IPS-18c (cell line): Measurements from ENCODE around the gene CAVIN2.

Source experiments
- H3K4me3 ChIP-seq: 2 replicates; pipeline ENCODE4 v1.7.0; 2013; ENCODE audit warnings: low read depth, mild to moderate bottlenecking, low read length, moderate library complexity; ENCODE audit not compliant: insufficient read depth
- H3K9me3 ChIP-seq: one replicate; pipeline ENCODE4 v1.6.1; 2013; ENCODE audit warnings: mild to moderate bottlenecking, low read length, moderate library complexity; ENCODE audit not compliant: control insufficient read depth, insufficient read depth

The CAVIN2 gene

DNA sequence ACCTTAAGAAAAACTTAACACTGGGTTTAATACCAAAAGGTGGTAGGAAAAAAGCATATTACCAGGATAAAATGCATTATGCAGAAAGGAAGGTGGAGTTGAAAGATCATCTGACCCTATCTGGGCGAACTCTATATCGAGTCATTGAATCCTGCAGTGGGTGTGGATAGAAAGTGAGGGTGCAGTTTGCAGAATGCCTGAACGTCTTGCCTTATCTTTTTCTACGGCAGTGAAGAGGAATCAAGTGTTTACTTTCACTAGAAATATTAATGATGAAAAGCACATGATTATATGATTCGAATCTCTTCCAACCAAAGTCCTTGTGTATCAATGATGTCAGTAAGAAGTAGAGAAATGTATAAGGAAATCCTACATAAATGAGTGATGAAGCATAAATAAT, 4.3 kb upstream of the CAVIN2 start:
- no peak overlapping the region for H3K4me3 ChIP-seq
- H3K9me3 ChIP-seq, result no peaks in the 10 kb centered on the region

DNA sequence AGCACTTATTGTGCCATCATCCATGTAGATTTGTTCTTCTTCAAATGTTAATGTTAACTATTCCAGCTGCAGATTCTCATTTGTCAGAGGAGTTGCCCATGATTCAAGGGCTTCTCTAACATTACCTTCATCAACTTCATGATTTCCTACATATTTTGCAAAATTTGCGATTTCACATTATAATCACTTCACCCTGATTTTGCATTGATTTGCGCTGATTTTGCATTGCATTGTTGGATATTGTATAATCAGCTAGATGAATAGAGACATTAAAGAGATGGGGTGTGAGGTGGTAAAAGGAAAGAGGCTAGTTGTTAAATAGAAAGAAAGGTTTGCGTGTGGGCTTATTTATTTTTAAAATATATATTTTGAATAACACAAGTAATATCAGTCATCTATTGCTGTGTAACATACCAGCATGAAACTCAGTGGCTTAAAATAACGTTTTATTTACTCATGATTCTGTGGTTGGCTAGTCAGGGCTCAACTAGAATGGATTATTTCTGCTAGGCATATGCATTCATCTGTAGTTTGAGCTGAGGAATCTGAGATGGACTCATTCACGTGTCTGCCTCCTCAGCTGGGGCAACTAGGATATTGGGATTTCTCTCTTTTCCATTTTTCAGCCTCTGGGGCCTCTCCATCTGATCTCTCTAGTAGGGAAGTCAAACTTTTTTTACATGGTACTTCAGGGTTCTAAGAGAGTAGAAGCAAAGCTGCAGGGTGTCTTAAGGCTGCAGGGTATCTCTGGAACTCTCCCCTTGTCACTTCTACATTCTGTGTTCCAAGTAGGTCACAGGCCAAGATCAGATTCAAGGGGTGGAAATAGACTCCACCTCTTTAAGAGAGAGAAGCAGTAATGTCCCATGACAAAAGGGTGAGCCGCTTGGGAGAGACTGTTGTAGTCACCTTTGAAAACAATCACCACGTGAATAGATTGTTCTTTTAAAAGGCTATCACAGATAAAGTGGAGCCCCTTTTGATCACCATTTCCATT, 2.2 kb upstream of the CAVIN2 start:
- H3K4me3 ChIP-seq, result no peak overlapping the region
- H3K9me3 ChIP-seq, result no peaks in the 10 kb centered on the region

DNA sequence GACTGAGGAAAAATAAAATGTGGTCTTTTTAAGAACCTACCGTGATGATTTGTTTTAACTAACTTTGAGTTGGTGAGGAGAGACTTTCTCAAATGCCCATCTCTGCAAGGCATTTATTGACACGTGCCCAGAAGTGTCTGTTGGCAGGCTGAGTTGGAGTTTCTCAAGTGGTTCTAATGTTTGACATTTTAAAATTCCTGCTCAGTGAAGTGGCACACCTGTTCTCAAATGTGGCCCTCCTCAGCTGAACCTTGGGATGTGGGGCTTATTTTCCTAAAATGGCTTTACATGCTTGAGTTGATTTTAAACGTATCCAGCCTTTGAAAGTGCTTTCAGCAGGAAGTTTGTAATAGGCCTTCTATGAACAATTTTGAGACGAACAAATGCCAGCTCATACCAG, 876 bp upstream of the CAVIN2 start:
- Histone ChIP-seq H3K9me3 (no peaks in the 10 kb centered on the region), H3K4me3 (no peak overlapping the region)

DNA sequence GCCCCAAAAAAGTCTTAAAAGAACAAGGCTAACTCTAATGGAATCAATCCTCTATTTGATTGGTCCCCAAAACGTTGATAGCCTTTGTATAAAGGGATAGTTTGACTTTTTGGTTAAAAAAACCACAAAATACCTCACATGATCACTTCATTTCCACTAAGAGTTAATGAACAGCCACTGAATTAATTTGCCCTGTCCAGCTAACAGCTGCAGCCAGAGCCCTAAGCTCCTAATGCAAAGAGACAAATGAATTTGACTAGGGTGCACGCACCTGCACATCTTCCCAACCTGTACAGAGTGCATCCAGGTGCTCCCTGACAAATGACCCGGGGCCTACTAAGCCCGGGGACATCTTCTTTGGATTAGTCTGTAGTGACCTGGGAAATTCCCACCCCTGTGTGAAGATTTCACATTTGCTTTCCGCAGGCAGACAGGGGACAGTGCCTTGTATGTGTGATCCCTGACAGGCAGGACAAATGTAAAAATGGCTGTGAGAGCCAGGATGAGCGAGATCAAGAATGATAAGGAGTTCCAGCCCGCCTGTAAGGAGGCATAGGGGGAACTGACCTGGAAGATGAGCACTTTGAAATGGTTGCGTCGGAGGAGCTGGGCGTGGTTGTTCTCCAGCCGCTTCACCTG, 893 bp downstream of the CAVIN2 start:
- H3K4me3 ChIP-seq, result no peak overlapping the region

DNA sequence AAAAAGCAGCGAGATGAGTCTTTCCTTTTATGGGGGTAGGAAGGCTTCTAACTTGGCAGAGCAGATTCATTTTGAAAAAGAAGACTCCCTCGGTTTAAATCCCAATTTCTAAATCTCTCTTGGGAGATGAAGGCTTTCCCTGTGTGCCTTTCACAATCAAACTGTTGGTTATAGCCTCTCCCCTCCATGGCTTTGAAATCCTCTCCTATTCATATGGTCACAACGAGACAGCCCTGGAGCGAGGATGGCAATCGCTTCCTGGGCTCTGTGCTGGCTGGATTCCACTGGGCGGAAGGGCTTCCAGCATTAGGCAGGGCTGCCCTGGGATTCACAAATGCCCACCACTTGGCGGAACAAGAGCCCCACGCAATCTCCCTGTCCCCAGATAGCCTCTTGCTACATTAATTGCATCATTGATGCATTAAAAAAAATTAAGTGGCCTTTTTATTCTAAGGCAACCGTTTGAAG, 1.6 kb downstream of the CAVIN2 start:
- no peaks in the 10 kb centered on the region for H3K9me3 ChIP-seq
- no peak overlapping the region for H3K4me3 ChIP-seq

More for the DNA sequence above, 893 bp downstream of the CAVIN2 start:
- H3K9me3 ChIP-seq, result no peaks in the 10 kb centered on the region

DNA sequence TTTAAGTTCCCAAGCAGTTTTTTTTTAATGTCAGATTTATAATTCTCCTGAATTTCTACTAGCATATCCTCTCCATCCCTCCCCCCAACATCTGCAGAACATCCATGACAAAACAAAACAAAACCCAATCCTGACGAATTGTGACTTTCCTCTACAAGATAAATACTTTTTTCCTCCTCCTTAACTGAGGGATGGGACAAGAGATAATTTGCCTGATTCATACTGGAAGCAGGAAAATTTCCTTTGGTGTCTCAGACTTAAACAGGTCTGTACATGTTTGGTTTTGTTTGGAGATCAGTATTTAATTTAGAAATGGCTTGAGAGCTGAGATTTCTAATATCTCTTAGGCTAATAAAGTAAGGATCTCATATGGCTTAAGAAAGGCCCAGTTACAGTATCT, 2.2 kb downstream of the CAVIN2 start:
- no peak overlapping the region for H3K4me3 ChIP-seq

DNA sequence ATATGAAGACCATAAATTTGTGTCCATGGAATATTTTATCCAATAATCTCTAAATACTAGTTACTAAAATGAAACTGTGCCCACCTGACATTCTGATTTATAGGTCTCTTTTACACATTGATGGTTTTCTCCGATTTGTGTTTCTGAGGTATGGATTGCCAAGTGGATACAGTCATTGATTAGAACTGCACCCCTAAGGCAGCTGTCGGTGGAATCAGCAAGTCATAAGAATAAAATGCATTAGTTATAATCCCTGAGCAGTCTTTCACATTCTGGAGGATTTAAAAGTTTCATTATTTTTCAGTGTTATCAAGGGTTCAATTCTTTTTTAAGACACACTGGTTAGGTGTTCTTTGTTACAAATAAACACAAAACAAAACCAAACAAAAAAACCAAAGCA, 6.0 kb downstream of the CAVIN2 start:
- no peak overlapping the region for H3K4me3 ChIP-seq
- no peaks in the 10 kb centered on the region for H3K9me3 ChIP-seq

More for the DNA sequence above, 2.2 kb downstream of the CAVIN2 start:
- no peaks in the 10 kb centered on the region for H3K9me3 ChIP-seq

DNA sequence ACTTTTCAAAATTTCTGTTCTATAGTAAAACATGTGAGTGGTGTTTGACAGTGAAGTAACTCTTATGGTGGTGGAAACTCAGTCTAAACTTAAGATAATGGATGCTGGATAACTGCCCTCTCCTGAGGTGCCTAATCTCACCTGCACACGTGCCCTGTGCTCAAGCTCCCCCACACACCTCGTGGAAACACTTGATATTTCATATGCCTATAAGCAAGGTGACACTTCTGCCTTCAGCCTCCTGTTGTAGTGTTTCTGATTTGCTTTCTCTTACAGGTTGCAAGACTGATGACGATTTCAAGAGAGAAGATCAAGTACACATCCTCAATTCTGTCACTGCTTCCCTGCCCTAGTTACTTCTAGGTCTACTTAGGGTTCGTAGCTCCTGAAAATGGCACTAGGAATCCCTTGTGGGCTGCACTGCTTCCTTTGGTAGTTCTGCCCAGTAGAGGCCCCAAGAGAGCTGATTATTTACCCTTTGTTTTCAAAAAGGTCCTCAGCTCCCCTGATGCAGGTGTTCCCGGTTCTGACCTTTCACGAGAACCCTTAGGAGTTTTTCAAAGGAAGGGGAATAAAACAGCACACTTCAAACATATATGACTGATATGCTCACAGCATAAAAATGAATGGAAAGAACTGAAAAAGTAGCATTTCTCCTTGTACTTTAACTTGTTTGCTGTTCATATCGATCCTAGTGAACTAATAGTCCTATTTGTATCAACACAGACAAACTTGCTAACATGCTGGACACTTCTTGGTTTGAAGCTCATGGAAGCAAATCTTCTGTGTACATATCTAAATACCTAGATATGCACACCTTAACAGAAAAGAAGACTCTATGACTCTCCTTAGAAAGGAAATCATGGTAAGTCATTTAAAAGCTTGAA, 6.7 kb downstream of the CAVIN2 start:
- no peak overlapping the region for H3K4me3 ChIP-seq
- H3K9me3 ChIP-seq, result no peaks in the 10 kb centered on the region

DNA sequence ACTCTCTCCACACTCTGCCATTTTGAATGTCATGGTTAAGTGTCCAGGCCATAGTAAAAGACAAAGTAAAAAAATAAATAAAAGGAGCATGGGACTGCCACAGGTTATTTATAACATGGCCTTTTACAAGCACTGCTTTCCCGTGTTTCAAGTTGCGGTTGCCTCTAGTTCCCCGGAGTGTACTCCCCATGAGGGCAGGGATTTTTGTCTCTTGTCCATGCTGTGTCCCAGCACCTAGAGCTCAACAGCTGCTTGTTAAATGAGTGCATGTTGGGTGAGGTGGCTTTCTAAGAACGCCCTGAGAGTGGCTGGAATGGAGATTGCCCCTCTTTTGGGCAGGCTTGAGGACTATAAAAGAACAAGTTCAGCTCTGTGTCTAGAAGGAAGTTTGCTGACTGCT, 8.4 kb downstream of the CAVIN2 start:
- Histone ChIP-seq H3K4me3 (no peak overlapping the region), H3K9me3 (no peaks in the 10 kb centered on the region)

DNA sequence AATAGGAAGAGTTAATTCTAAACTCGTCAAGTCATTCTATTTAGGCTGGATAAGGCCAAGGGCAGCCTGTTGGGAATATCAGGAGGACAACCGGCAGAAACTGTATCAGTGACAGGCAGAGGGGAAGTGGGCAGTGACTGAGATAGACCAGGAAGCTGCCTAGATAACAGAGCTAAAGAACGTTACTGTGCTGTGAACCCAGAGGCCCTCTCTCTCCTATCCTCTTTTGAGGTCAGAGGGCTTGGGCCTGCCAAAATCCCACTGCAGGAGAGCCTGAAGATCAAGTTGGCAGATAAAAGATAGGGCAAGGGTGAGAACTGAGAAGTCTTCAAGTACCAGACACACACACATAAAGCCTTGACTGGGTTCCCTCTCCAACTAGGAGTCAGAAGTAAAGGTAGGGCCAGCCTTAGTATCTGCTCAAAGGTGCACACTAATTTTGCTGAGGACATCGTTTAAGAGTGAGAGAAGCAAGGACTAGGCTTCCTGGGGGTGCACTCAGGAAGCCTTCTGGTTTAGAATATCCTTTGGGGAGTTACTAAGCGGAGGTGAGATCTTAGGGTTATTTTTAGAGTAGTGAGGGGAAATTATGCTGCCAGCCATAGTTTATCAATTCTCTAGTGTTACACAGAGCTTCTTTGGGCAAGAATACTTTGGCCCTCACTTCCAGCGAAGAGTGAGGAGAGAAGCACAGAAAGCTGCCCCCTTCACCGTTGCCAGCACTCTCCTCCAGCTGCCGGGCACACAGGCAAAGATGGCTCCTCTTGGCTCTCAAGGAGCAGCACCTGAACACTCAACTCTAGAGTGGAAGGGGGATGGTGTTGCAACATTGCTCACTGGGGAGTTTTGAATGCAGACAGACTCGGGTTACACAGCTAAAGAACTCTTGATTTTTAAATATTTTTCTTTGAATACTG, 9.8 kb downstream of the CAVIN2 start:
- no peak overlapping the region for H3K4me3 ChIP-seq

DNA sequence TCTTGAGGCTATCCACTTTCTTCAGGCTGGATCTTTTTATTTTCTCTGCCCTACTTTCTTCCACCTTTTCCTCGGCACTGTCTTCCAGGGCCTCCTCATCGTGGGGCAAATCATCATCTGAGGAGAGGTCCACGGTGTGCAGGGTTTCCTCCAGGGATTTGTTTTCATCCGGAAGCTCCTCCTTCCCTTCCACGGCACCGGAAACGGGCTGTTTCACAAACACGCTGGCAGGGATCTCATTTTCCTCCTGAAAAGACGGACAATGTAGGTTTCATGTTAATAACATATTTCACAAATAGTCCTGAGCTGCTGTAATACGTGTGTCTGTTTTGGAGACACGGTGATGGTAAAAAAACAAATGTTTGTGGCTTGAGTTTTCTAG, 10.4 kb downstream of the CAVIN2 start:
- no peak overlapping the region for H3K4me3 ChIP-seq
- no peaks in the 10 kb centered on the region for H3K9me3 ChIP-seq

More for the DNA sequence above, 9.8 kb downstream of the CAVIN2 start:
- H3K9me3 ChIP-seq, result no peaks in the 10 kb centered on the region

DNA sequence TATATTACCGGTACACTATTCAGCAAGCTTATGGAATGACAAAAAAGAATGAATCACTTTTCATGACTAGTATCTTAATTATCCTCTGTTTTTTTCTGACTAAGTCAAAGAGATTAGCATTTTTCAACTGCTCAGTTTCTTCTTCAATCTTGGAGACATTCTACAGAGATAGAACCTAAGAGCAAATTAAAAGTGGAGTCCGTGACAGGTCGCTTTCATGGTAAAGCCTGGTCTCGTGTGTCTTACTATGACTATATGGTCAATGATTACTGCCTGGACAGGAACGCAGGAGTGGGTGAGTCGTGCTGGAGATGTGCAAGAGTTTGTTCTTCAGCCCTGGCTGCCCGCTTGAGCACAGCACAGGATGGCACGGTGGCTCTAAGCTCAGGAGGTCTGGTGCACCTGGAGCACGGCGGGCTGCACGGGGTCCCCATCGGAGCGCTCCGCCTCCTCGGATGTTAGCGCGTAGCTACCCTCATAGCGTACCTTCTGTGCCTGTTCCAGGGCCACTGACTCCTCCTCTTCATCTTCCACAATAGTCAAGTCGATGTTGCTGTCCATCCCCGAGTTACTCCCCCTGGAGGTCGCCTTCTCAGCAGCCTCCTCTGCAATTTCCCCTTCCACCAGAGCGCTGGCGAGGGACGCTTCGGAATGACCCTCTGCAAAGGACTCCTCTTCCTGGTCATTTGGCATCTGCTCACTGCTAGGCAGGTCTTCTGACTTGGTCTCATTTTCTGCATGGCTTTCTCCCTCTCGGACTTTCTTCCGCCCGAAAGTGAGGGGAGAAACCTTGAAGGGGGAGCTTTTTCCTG, 11.1 kb downstream of the CAVIN2 start:
- H3K4me3 ChIP-seq, result no peak overlapping the region
- no peaks in the 10 kb centered on the region for H3K9me3 ChIP-seq

DNA sequence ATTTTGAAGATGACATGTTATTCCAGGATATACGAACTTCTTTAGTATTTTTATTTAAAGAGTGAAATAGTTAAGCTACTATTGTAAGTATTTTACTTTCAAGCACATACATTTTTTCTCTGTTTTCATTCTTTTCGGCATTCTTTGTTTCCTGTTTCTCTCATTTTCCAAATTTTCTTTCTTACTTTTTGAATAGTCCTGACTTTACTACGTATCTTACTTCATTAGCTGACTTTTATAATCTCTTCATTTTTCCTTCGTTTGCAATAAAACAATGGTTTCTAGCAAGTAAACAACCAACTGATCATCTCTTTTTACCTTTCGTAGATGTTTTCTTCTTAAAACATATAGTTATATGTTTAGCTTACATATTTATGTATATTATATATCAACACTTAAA, 11.8 kb downstream of the CAVIN2 start:
- no peak overlapping the region for H3K4me3 ChIP-seq
- H3K9me3 ChIP-seq, result no peaks in the 10 kb centered on the region

DNA sequence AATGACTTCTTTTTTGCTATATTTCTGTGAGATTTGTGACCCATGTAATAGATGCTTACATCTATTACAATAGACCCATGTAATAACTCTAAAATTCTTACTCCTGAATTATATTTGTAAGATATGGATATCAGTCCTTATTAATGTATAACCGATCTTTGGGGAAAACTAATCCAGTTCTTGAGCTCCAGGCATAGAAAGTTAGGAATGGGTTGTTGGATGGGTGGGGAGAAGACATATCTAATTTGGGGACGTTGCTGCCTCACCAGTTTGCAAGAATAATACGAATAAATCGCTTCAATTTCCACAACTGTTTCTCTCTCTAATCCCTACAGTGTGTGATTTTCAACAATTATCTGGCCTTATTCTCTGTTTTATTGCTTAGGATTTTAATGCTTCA, 13.5 kb downstream of the CAVIN2 start:
- no peak overlapping the region for H3K4me3 ChIP-seq

DNA sequence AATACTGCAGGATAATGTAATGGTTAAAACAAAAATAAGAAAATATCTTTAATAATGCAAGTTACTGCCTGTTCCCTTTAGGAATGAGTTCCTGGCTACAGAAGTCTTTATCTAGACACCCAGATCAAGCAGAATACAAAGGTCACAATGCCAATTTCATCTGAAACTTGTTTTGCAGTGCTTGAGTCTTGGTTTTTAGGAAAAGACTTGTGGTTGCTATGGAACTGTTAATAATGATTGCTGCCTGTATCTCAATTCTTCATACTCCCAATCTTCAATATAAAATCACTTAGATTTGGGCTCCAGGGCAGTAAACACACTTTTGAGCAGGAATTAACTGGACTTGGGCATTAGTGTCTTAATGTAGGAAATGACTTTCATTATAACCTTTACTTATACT, 14.2 kb downstream of the CAVIN2 start:
- Histone ChIP-seq H3K4me3 (no peak overlapping the region), H3K9me3 (no peaks in the 10 kb centered on the region)

More for the DNA sequence above, 13.5 kb downstream of the CAVIN2 start:
- H3K9me3 ChIP-seq, result no peaks in the 10 kb centered on the region
